ENCODE measurements around the gene SLC1A4. TPM values are rescaled to one million over a fixed set of nuclear protein-coding genes. Genes with fewer than 3 reads are reported as not detected.

Gene SLC1A4
- total RNA-seq, 1 donor from 2014 or later = 45.9 TPM

DNA sequence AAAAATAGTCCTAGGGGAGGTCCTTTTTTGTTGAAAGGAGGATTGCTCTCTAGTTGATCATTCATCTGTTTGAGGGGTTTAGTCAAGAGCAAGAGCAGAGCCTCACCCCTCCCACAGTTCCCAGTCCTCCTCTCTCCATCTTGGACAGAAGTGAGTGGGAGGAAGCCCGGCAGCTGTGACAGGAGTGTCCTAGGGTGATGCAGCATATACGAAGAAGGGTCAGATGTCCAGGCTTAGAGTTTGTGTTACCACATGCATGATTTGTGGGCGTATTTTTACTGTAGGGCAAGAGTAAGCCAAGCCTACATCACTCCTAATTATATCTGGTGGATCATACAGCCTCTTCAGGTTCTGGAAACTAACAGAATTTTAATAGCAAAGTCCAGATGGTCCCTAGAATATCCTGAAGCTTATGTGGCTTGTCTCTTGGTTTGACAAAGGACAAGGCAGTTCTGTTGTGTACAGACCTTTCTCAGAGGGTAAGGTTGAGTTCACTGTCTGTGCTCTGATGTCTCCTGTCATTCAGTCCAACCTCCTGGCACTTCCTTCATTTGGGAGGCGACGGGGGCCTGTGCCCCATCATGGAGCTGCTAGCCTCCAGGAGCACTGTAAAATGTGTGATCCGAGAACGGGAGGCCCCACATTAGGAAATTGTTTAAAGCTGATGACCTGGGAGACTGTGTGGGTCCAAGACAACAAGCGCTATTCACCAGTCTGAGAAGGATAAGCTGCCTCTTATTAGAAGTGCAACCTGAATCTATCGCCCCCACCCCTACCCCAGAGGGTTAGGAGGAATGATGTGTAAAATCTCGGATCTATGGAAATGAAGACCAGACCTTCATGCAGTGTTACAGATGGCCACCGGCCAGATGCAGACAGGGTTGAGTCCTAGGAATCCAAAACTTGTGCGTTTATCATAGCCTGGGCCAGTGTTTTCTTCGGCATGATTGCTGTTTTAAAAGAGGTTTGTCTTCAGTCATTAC, 73.9 kb downstream of the SLC1A4 start:
- no peaks in the 10 kb centered on the region for H3K9me3 Mint-ChIP-seq (ENCODE audit: unreplicated experiment)
- Histone ChIP-seq H4K20me1 (ENCODE audit: insufficient read depth, low read length) (peaks cover 68% of the 10 kb centered on the region), H3K9me3 (ENCODE audit: insufficient read depth, low read depth, low read length) (no peaks in the 10 kb centered on the region), H3K4me2 (ENCODE audit: low read length) (no peak overlapping the region), H2AFZ (ENCODE audit: low read depth, low read length) (no peak overlapping the region), H3K27ac (ENCODE audit: low read depth, low read length) (no peak overlapping the region), H3K36me3 (ENCODE audit: insufficient read depth, low read length) (no peaks in the 10 kb centered on the region), H3K79me2 (ENCODE audit: insufficient read depth, low read length) (peaks cover 50% of the 10 kb centered on the region), H3K4me1 (ENCODE audit: insufficient read depth, low read length) (peaks cover 15% of the 10 kb centered on the region), H3K4me3 (ENCODE audit: insufficient read depth, low read depth, low read length) (no peak overlapping the region), H3K9ac (ENCODE audit: low read length) (no peak overlapping the region), H3K27me3 (ENCODE audit: insufficient read depth, low read length) (no peaks in the 10 kb centered on the region)
- DNase-seq (ENCODE audit: low read depth) (no peak), FAIRE-seq (no peak)
- no peaks in the 10 kb centered on the region for H3K27me3 Mint-ChIP-seq (ENCODE audit: low read depth, unreplicated experiment)
- no peak overlapping the region for H3K27ac Mint-ChIP-seq (ENCODE audit: unreplicated experiment)
- H3K36me3 Mint-ChIP-seq (ENCODE audit: low read depth, unreplicated experiment) = peaks cover 8% of the 10 kb centered on the region
- peaks cover 23% of the 10 kb centered on the region for H3K4me1 Mint-ChIP-seq (ENCODE audit: low read depth, unreplicated experiment)
- TF ChIP-seq, protein P1, sequence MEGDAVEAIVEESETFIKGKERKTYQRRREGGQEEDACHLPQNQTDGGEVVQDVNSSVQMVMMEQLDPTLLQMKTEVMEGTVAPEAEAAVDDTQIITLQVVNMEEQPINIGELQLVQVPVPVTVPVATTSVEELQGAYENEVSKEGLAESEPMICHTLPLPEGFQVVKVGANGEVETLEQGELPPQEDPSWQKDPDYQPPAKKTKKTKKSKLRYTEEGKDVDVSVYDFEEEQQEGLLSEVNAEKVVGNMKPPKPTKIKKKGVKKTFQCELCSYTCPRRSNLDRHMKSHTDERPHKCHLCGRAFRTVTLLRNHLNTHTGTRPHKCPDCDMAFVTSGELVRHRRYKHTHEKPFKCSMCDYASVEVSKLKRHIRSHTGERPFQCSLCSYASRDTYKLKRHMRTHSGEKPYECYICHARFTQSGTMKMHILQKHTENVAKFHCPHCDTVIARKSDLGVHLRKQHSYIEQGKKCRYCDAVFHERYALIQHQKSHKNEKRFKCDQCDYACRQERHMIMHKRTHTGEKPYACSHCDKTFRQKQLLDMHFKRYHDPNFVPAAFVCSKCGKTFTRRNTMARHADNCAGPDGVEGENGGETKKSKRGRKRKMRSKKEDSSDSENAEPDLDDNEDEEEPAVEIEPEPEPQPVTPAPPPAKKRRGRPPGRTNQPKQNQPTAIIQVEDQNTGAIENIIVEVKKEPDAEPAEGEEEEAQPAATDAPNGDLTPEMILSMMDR (IDR thresholded peaks at IDR 0.05; ENCODE audit: insufficient read depth, low read depth, low read length) = no peak
- no peak for TF ChIP-seq EZH2 (IDR thresholded peaks at IDR 0.05; ENCODE audit: insufficient read depth, low read length)
- H3K4me3 Mint-ChIP-seq (ENCODE audit: unreplicated experiment) = no peak overlapping the region

DNA sequence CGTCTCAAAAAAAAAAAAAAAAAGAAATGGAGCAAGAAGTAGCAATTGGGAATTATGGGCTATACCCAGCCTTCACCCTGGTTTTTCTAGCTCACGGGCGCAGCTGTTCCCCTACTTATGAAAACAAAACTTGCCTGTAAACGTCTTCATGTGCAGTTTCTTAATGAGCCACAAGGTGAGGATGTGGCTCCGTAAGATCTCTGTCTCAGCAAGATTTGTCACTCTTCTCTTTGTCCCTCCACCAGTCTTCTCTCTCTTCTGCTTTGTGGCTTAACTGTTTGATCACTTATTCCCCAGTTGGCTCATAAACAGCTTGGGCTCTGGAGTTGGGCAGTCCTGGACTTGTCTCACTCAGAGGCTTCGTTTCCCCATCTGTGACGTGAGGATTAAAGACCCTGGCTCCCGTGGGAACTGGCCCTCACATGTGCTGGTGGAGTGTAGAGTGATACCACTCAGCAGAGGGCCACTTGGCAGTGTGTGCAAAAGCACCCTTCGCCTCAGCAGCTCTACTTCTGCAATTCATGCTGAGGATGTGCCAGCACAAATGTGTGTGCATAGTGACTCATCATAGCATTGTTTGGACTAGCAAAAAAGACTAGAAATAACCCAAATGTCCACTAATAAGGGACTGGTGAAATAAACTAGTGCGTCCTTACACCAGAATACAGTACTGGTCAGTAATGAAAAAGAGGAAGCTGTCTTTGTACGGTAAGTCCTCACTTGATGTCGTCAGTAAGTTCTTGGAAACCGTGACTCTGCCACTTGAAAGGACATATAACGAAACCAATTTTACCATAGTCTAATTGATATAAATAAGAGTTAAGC, 75.7 kb downstream of the SLC1A4 start:
- peaks cover 15% of the 10 kb centered on the region for H3K4me1 ChIP-seq (ENCODE audit: insufficient read depth, low read length)
- no peak overlapping the region for H2AFZ ChIP-seq (ENCODE audit: low read depth, low read length)
- H3K36me3 Mint-ChIP-seq (ENCODE audit: low read depth, unreplicated experiment) = peaks cover 11% of the 10 kb centered on the region
- no peaks in the 10 kb centered on the region for H3K9me3 ChIP-seq (ENCODE audit: insufficient read depth, low read depth, low read length)
- H3K4me3 Mint-ChIP-seq (ENCODE audit: unreplicated experiment) = no peak overlapping the region
- H3K4me3 ChIP-seq (ENCODE audit: insufficient read depth, low read depth, low read length) = no peak overlapping the region
- peak overlapping the region; percentile 60 for H3K27ac ChIP-seq (ENCODE audit: low read depth, low read length)
- H4K20me1 ChIP-seq (ENCODE audit: insufficient read depth, low read length) = peaks cover 59% of the 10 kb centered on the region
- no peaks in the 10 kb centered on the region for H3K27me3 ChIP-seq (ENCODE audit: insufficient read depth, low read length)
- H3K27ac Mint-ChIP-seq (ENCODE audit: unreplicated experiment) = peak overlapping the region; percentile 91
- peak overlapping the region; percentile 26 for H3K9ac ChIP-seq (ENCODE audit: low read length)
- peak; percentile 90 for DNase-seq (ENCODE audit: low read depth)
- H3K4me2 ChIP-seq (ENCODE audit: low read length) = peak overlapping the region; percentile 58
- no peaks in the 10 kb centered on the region for H3K27me3 Mint-ChIP-seq (ENCODE audit: low read depth, unreplicated experiment)
- TF ChIP-seq, protein P1 (IDR thresholded peaks at IDR 0.05; ENCODE audit: insufficient read depth, low read depth, low read length) = peak; percentile 56
- no peak for TF ChIP-seq EZH2 (IDR thresholded peaks at IDR 0.05; ENCODE audit: insufficient read depth, low read length)
- H3K36me3 ChIP-seq (ENCODE audit: insufficient read depth, low read length) = no peaks in the 10 kb centered on the region
- H3K4me1 Mint-ChIP-seq (ENCODE audit: low read depth, unreplicated experiment) = peaks cover 23% of the 10 kb centered on the region
- H3K9me3 Mint-ChIP-seq (ENCODE audit: unreplicated experiment) = no peaks in the 10 kb centered on the region
- no peak for FAIRE-seq
- peaks cover 51% of the 10 kb centered on the region for H3K79me2 ChIP-seq (ENCODE audit: insufficient read depth, low read length)
